HTR-8/SVneo (cell line): ENCODE measurements around the gene KLHL29.

Source experiments
- DNase-seq: peaks from one replicate; pipeline ENCODE4 v3.0.0; 2011; ENCODE audit warnings: low spot score, mixed read lengths; ENCODE audit not compliant: insufficient read length
- FAIRE-seq: peaks from 2 replicates; lab custom pipeline; 2011; peaks lifted over from hg19 to GRCh38; lab: Jason Lieb, UNC

KLHL29 gene

GRCh38 chr2:23538566-23538965 lies 153.6 kb downstream of the KLHL29 start:
- no peak for DNase-seq
- FAIRE-seq = no peak

DNA sequence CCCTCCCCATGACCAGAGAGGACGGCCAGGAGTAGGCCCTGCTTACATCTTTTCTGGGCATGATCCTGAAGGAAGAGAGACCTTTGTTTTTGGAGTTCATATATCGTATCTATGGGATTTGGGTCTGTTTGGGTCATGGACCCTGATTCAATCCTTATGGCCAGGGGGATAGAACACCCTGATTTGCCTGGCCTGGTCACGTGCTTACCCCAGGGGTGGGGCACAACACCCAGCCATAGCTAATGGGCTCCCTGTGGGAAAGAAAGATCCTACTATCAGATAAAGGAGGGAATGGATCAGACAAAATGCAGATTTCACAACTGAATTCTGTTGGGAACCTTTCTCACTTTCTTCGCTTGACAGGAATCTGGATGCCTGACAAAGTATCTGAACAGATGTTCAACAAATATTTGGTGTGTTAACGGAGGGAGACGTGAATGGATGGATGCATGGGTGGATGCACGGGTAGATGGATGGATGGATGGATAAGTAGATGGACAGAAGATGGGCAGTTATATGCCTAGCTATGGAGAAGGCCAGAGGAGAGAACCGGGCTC lies 155.9 kb downstream of the KLHL29 start:
- FAIRE-seq = peak; percentile 64
- DNase-seq = no peak

GRCh38 chr2:23541503-23542229 lies 156.7 kb downstream of the KLHL29 start:
- DNase-seq (no peak), FAIRE-seq (no peak)

GRCh38 chr2:23542230-23542789 lies 157.3 kb downstream of the KLHL29 start:
- DNase-seq (no peak), FAIRE-seq (no peak)

DNA sequence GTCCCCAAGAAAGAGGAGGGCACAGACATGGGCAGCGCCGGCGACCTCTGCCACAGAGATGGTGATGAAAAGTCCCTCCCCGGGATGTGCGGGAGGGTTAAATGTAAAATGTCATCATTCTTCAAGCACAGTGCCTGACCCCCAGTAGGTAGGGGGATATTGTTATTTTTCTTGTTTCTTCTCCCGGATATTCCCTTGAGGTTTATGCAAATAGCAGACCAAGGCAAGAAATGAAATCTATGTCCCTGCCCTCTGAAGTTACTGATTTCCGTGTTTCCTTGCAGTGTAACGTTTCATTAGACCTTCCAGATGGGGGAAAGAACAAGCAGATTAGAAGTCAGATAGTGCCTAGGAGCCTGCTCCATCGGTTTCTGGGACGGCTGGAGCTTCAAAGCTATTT lies 158.3 kb downstream of the KLHL29 start:
- FAIRE-seq (no peak), DNase-seq (no peak)

DNA sequence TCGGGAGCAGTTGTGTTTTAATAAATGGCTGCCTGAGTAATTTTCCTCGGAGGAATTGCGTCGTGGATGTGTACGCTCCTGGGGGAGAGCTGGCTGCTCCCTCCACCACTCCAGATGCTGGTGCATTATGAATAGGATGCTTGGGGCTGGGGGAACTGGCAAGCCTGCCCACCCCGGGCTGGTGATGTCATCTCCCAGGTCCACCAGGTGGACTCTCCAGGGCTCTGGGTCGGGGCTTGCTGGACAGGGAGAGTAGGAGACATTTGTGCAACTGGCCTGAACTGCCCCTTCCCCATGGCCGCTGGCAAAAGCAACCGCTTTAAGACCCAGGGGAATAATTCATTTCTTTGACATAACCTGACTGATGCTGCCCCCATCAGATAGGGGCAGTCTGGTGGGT lies 158.7 kb downstream of the KLHL29 start:
- DNase-seq (no peak), FAIRE-seq (no peak)

- no peak for FAIRE-seq
- no peak for DNase-seq
Measured at GRCh38 chr2:23544589-23545295, 159.8 kb downstream of the KLHL29 start.

DNA sequence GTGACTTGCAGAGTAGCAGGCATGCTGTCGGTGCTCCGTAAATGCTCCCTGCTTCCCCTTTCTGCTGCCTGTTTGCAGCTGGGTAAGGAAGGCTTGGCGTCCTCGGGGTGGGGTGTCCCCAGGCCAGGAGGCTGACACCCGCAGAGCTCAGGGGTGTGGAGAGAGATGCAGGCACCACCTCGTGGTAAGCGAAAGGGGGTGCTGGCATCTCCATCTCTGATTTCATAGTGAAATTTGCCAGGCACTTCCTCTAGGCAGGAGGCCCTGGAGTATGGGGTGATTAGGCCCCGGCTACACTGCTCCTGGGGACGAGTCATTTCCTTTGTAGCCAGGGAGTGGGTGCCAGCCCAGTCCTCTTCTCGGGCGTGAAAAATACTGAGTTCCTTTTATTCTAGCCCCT lies 160.4 kb downstream of the KLHL29 start:
- DNase-seq (peak; percentile 53), FAIRE-seq (no peak)

DNA sequence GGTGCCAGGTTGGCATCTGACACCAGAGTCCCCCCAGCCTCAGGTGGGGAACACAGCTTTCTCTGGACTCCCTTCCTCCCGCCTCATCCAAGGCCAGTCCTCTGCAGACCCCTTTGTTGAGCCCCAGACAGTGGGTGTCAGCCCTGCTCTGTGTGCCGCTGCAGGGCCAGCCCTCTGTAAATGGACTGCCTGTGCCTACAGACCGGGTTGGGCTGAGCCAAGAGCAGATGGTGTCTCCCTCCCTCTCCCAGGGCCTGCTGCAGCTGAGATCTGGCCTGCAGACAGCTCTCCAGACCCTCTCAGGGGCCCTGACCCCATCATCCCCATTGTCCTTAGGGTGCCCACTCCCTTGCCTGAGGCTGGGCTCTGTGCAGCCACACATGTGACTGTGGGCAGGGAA lies 160.8 kb downstream of the KLHL29 start:
- DNase-seq (no peak), FAIRE-seq (peak; percentile 48)

DNA sequence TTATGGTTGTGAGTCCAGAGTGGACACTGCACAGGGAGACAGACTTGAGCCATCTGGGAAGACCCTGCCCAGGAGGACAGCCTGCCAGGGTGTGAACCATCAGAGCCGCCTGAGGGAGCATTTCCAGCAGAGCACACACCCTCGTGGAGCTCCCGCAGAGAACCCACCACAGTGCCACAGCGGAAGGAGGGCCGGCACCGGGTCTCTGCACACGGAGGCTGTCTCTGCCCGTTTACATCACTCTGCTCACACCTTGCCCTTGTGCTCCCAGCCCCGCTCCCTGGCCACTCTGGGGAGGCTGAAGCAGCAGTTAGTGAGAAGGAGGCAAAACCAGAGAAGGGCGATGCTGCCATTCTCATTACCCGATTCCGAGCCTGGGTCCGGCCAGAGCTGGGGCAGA lies 161.9 kb downstream of the KLHL29 start:
- FAIRE-seq = no peak
- no peak for DNase-seq

GRCh38 chr2:23547725-23548124 lies 162.7 kb downstream of the KLHL29 start:
- DNase-seq (no peak), FAIRE-seq (peak; percentile 9)

DNA sequence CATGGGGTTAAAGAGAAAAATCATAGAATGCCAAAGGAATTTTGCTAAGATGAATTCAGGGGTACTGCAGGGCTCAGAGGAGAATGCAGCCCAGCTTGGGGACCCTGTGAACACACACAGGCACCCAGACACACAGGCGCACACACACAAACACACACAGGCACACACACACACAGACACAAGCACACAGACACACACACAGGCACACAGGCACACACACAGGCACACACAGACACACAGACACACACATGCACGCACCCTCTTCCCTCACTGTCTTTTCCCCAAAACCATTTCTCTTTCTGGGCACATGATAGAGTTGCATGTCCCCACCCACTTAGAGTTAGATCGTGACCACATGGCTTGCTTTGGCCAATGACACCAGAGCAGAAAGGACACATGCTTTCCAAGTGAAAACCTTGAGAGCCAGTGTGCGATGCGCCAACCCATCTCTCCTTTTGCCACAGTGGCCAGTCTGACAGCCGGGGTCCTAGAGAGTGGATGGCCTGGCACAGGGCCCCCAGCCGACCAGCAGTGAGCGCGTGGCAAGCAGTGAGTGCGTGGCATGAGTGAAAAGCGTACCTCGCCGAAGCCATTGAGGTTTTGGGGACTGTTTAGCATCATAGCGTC lies 163.3 kb downstream of the KLHL29 start:
- FAIRE-seq = peak; percentile 92

DNA sequence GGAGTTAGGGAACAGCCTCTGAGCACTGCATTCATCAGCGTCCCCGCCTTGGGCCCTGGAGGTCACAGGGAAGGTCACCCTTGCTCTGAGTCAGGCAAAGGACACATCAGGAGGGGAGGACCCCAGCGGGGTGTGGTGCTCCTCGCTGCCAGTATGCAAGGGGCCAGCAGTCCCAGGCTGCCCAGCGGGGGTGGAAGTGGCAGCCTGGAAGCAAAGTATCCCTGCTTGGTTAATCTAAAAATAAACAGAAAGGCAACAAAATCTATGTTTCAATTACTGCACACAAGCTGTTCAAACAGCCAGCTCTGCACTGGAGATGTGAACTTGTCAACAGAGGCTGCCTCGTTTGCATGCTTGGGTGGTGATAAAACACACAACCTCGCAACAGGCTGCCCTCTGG lies 164.1 kb downstream of the KLHL29 start:
- DNase-seq (no peak), FAIRE-seq (no peak)

More for the DNA sequence above, 163.3 kb downstream of the KLHL29 start:
- DNase-seq = no peak

DNA sequence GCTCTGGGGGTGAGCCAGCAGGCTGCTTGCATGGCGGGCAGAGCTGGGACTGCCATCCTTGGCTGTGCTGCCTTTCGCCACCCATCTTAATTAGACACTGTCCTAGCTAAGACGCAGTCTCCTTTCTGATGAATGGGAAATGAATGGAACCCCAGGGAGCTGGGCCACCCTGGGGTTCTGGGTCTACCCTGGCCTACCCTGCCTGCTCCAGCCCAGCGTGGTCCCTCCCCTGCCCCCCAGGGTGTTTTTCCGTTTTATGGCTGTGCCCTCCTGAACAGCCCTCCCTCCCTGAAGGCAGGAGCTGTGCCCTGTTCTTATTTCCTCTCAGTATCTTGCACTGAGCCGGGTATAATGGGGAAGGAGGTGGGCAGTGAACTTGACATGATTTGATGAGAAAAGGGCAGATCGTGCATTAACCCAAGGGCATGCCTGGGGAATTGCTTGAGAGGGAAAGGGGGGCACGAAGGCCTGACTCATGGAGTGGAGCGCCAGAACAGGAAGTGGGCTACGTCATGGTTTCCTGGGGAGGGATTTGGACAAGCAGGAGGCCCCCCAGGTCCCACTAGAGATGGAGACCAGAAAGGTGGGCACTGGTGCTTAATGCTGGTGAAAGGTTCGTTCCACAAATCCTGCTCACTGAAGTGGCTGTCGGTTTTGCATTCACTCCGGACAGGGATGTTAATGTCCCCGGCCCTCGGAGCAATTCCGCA lies 165.0 kb downstream of the KLHL29 start:
- DNase-seq = no peak
- FAIRE-seq = peak; percentile 16

DNA sequence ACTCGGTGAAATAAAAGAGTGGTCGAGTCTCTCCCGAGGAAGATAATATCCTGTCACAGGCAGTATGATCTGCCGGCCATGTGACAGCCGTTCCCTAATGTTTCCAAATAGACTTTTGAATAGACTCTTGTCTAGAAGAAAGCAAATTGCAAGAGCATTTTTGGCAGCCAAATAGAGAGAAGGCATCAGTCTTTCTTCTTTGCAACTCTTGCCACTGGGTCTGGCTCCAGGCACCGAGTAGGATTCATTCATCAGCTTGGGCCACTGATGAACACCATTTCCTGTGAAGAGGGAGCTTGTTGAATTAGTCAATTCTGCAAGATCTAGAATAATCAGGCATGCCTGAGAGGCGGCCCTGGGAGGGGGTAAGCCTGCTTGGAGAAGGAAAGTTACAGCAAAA lies 165.6 kb downstream of the KLHL29 start:
- no peak for FAIRE-seq
- no peak for DNase-seq

DNA sequence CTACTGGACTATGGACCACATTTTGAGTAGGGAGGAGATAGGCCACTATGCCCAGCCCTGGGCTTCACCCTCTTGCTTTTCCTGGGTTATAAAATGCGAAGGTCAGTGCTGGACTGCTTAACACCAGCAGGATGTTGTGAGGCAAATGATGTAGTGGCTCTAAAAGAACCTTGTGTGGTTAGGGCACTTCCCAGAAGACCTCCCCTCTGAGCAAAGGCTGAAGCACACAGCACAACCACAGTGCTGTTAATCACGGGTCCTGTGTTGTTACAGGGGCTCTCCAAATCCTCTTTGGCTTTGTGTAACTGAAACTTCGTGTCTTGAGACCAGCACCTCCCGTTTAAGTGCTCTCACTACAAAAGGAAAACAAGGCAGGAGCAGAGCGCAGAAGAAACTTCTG lies 166.9 kb downstream of the KLHL29 start:
- DNase-seq (no peak), FAIRE-seq (no peak)

- FAIRE-seq = no peak
Measured at GRCh38 chr2:23553561-23553960, 168.6 kb downstream of the KLHL29 start.

GRCh38 chr2:23554054-23554697 lies 169.2 kb downstream of the KLHL29 start:
- FAIRE-seq = no peak
- no peak for DNase-seq

More at GRCh38 chr2:23553561-23553960, 168.6 kb downstream of the KLHL29 start:
- no peak for DNase-seq

- no peak for FAIRE-seq
- no peak for DNase-seq
Measured at GRCh38 chr2:23555944-23556343, 171.0 kb downstream of the KLHL29 start.

GRCh38 chr2:23556929-23557328 lies 171.9 kb downstream of the KLHL29 start:
- FAIRE-seq (no peak), DNase-seq (no peak)
